ENCODE data around the gene REPS1.

Gene REPS1

DNA sequence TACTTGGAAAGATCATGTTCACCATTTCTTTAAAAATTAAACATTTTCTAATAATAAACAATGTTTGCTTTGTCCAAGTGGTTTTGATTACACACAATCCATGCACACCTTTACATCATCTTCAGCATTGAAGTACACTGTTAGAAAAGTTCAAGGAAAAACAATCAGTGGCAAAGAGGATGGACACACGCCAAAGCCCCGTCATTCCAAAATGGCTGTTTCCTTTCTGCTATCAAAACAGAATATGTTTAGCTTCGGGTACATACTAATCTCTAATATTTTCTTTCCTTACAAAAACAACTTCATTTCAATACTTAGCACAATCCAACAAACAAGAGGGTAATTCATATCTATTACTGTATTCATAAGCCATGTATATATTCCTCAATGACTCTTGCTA lies 24.5 kb downstream of the REPS1 start:
- no peak overlapping the region for H3K4me3 ChIP-seq (ENCODE audit: low read depth, low read length)
- no peak for DNase-seq (ENCODE audit: low read depth)
- TF ChIP-seq, protein P1, sequence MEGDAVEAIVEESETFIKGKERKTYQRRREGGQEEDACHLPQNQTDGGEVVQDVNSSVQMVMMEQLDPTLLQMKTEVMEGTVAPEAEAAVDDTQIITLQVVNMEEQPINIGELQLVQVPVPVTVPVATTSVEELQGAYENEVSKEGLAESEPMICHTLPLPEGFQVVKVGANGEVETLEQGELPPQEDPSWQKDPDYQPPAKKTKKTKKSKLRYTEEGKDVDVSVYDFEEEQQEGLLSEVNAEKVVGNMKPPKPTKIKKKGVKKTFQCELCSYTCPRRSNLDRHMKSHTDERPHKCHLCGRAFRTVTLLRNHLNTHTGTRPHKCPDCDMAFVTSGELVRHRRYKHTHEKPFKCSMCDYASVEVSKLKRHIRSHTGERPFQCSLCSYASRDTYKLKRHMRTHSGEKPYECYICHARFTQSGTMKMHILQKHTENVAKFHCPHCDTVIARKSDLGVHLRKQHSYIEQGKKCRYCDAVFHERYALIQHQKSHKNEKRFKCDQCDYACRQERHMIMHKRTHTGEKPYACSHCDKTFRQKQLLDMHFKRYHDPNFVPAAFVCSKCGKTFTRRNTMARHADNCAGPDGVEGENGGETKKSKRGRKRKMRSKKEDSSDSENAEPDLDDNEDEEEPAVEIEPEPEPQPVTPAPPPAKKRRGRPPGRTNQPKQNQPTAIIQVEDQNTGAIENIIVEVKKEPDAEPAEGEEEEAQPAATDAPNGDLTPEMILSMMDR (IDR thresholded peaks at IDR 0.05; ENCODE audit: control insufficient read depth, extremely low read depth, insufficient read depth), result no peak

DNA sequence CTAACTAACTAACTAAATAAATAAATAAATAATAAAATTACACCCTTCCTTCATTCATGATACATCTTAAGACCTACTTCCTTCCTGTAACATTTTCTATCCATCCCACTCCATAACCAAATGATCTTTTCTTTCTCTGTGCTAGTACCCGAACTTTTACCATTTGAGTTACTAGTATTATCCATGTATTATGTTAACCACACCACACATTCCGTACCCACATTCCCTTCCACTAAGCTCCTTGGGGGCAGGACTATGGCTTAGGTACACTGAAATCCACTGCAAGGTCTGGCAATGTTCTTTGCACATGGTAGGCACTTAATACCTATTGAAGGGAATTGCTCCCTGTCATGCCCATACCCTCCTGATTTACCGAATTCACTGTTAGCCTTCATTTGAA lies 24.9 kb downstream of the REPS1 start:
- H3K4me3 ChIP-seq (ENCODE audit: low read depth, low read length), result no peak overlapping the region
- TF ChIP-seq, protein P1 (IDR thresholded peaks at IDR 0.05; ENCODE audit: control insufficient read depth, extremely low read depth, insufficient read depth), result no peak

DNA sequence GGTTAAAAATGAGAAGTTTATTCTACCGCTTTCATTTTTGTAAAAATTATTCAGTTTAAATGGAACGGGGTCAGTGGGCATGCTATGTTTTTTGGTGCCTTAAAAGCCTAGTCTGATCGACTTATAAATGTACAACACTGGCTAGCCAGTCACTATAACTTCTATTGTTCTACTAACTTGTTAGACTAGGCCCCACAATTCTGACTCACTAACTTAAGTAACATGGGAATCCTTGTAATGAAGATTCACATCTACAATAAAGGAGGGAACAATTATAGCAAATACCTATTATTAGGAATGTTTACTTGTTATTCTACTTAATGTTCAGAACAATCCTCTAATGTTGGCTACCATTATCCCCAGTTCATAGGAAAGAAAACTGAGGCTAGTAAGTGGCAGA lies 28.5 kb downstream of the REPS1 start:
- H3K4me3 ChIP-seq (ENCODE audit: low read depth, low read length), result no peak overlapping the region
- DNase-seq (ENCODE audit: low read depth), result no peak
- TF ChIP-seq, protein P1 (IDR thresholded peaks at IDR 0.05; ENCODE audit: control insufficient read depth, extremely low read depth, insufficient read depth), result no peak

More for the DNA sequence above, 24.9 kb downstream of the REPS1 start:
- no peak for DNase-seq (ENCODE audit: low read depth)

DNA sequence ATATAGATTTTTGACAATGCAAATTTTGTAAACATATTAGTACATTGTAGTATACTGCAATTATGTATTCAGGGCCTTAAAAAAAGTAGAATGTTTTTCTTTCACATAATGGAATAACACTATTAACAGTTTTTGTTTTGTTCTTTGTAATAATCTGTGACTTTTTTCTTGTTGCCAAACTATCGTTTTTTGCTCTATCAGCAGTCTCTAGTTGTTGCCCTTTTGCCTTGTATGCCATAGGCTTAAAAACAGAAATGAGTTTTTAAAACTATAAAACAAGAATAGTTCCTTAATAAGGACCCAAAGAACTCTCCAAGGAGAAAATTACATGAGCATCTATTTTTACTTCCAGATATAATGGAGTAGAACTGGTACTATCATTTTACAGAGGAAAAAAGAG lies 29.5 kb downstream of the REPS1 start:
- no peak overlapping the region for H3K4me3 ChIP-seq (ENCODE audit: low read depth, low read length)
- DNase-seq (ENCODE audit: low read depth), result no peak
- TF ChIP-seq, protein P1 (IDR thresholded peaks at IDR 0.05; ENCODE audit: control insufficient read depth, extremely low read depth, insufficient read depth), result no peak

DNA sequence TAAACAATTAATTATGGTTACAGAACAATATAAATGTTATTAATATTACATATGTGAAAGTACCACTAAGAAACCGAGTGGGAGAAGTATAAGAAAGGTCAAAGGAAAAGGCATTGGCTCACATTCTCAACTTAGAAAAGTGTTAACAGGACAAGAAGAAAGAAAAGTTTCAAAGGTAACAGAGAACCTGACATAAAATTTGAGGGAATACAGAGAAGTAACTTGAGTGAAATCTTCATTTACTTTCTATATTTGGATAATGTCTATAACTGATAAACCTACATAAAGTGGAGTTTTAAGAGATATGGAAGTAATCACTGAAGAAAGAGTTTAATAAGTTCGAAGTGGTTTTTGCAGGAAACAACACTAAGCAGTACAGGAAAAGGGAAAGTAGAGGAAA lies 30.1 kb downstream of the REPS1 start:
- TF ChIP-seq, protein P1 (IDR thresholded peaks at IDR 0.05; ENCODE audit: control insufficient read depth, extremely low read depth, insufficient read depth), result no peak
- no peak for DNase-seq (ENCODE audit: low read depth)
- no peak overlapping the region for H3K4me3 ChIP-seq (ENCODE audit: low read depth, low read length)

DNA sequence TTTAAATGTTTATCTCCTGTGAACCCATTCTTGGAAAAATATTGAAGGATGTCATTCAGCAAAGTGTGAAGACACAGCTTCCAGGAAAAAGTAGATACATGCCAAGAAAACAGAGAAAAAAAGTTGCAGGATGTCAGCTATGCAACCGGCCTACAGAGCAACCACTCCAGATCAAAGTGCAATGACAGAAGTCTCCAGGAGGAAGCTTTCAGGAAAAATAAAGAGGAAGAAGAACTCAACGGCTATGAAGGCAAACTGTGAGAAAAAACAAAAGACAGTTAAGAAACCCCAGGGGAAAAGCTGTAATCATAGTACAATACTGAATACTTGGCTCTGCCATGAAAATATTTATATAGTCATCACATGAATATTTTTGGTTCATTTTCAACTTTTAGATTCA lies 30.6 kb downstream of the REPS1 start:
- TF ChIP-seq, protein P1 (IDR thresholded peaks at IDR 0.05; ENCODE audit: control insufficient read depth, extremely low read depth, insufficient read depth), result no peak
- no peak for DNase-seq (ENCODE audit: low read depth)

DNA sequence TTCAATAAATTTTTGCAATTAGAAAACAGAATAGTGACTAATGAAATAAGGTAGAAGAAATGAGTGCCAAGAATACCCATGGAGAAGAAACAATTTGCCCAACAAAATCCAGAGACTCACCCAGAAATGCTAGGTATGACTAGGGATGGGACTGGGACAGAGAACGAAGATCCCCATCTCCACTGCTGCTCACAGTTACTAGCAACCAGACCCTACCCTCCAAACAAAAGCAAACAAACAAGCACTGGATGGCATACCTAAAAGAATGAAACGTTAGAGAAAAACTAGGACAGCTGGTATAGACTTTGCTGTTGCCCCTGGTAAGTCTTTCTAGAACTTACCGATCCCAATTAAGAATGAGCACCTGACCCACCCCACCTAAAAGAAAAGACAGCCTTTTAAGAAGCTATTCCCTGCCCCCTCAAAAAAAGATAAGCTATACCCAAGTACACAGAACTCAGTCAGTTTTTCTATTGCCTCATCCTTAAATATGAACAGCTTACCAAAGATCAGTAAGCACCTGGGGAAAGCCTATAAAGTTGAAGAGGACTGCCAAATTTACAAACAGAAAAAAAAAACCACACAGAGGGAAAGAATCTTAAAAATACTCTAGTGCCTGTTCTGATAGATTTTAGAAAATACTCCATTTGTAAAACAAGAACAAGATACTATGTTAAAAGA lies 31.7 kb downstream of the REPS1 start:
- DNase-seq (ENCODE audit: low read depth), result no peak
- TF ChIP-seq, protein P1 (IDR thresholded peaks at IDR 0.05; ENCODE audit: control insufficient read depth, extremely low read depth, insufficient read depth), result no peak
- H3K4me3 ChIP-seq (ENCODE audit: low read depth, low read length), result no peak overlapping the region

More for the DNA sequence above, 30.6 kb downstream of the REPS1 start:
- H3K4me3 ChIP-seq (ENCODE audit: low read depth, low read length), result no peak overlapping the region

All from LNCaP clone FGC (cell line).